GM23248 (cell line): ENCODE data around the gene FAM163B. TPM values are rescaled to one million over a fixed set of nuclear protein-coding genes. Genes with fewer than 3 reads are reported as not detected.

ENCODE experiments used
- DNase-seq: peaks from one replicate; pipeline ENCODE4 v3.0.0-alpha.2; 2015
- H2AFZ ChIP-seq: fragments of 200-600 bp; sonication (generic); 2 replicates; pipeline ENCODE4 v1.6.1; 2016; ENCODE audit warnings: antibody characterized with exemption
- H3F3A ChIP-seq: fragments of 200-600 bp; sonication (generic); 2 replicates; pipeline ENCODE4 v1.6.1; 2016; ENCODE audit warnings: mild to moderate bottlenecking, antibody characterized with exemption, mixed run types; ENCODE audit not compliant: insufficient read depth
- H3K27ac ChIP-seq: fragments of 200-600 bp; sonication (generic); 2 replicates; pipeline ENCODE4 v1.5.1; 2016; ENCODE audit warnings: mild to moderate bottlenecking
- H3K27me3 ChIP-seq: fragments of 200-600 bp; sonication (generic); replicated peaks from 2 replicates; pipeline ENCODE4 v1.6.1; 2016; ENCODE audit warnings: mild to moderate bottlenecking; ENCODE audit not compliant: insufficient read depth
- H3K36me3 ChIP-seq: fragments of 200-600 bp; sonication (generic); 2 replicates; pipeline ENCODE4 v1.6.1; 2016; ENCODE audit warnings: low read depth, mild to moderate bottlenecking
- H3K4me1 ChIP-seq: fragments of 200-600 bp; sonication (generic); 2 replicates; pipeline ENCODE4 v1.6.1; 2016; ENCODE audit warnings: mild to moderate bottlenecking; ENCODE audit not compliant: insufficient read depth
- H3K4me2 ChIP-seq: fragments of 200-600 bp; sonication (generic); one replicate; pipeline ENCODE4 v1.6.1; 2016; ENCODE audit warnings: mild to moderate bottlenecking; ENCODE audit not compliant: unreplicated experiment
- H3K4me3 ChIP-seq: fragments of 200-600 bp; sonication (generic); 2 replicates; pipeline ENCODE4 v1.5.1; 2016; ENCODE audit warnings: mild to moderate bottlenecking
- H3K79me2 ChIP-seq: fragments of 200-600 bp; sonication (generic); 2 replicates; pipeline ENCODE4 v1.6.1; 2016; ENCODE audit warnings: mild to moderate bottlenecking; ENCODE audit not compliant: insufficient read depth
- H3K9ac ChIP-seq: fragments of 200-600 bp; sonication (generic); 2 replicates; pipeline ENCODE4 v1.6.1; 2016; ENCODE audit warnings: mild to moderate bottlenecking
- H3K9me2 ChIP-seq: fragments of 200-600 bp; sonication (generic); 2 replicates; pipeline ENCODE4 v1.6.1; 2016; ENCODE audit warnings: mixed run types, mild to moderate bottlenecking, moderate library complexity; ENCODE audit not compliant: insufficient read depth
- H3K9me3 ChIP-seq: fragments of 200-600 bp; sonication (generic); one replicate; pipeline ENCODE4 v1.6.1; 2017; ENCODE audit warnings: low read depth
- H4K20me1 ChIP-seq: fragments of 200-600 bp; sonication (generic); 2 replicates; pipeline ENCODE4 v1.6.0; 2016; ENCODE audit not compliant: insufficient read depth
- EZH2 ChIP-seq: fragments of 200-600 bp; sonication (generic); IDR thresholded peaks from 2 replicates; pipeline ENCODE4 v1.6.1; 2018; ENCODE audit warnings: antibody characterized with exemption, mild to moderate bottlenecking; ENCODE audit not compliant: insufficient read depth, poor library complexity, severe bottlenecking
- EZH2phosphoT487 ChIP-seq: fragments of 200-600 bp; sonication (generic); IDR thresholded peaks from 2 replicates; pipeline ENCODE4 v1.6.1; 2018; ENCODE audit warnings: antibody characterized with exemption, moderate library complexity, mild to moderate bottlenecking, low read depth; ENCODE audit not compliant: insufficient read depth
- WGBS, 2 experiments: methylation state at CpG; one replicate each; pipeline ENCODE4 v1.1.6; 2015 to 2017; ENCODE audit warnings: low lambda C conversion rate in 2 of 2, low coverage in 1 of 2; ENCODE audit errors: missing lambda C conversion rate in 2 of 2; 5-methylcytosine and 5-hydroxymethylcytosine counted together
- in situ Hi-C: fragments of 300-500 bp; cut with MboI; formaldehyde crosslinking; loops from 2 replicates; pipeline ENCODE4 v1.15.0; 2020
- polyA plus RNA-seq: library from polyadenylated mRNA; unstranded; fragments of >200 nt; fragmentation: Nextera tagmentation; extraction: Ambion mirVana; gene quantifications from 2 replicates; pipeline ENCODE4 v1.2.1, GENCODE V29; 2016
- total RNA-seq: library from RNA; depleted of rRNA; stranded (reverse); fragments of >200 nt; shearing (Covaris generic); gene quantifications from 2 replicates; pipeline ENCODE4 v1.2.3, GENCODE V29; 2014

The FAM163B gene
- total and polyA plus RNA-seq, 2 experiments from 2014 or later: not detected

- Histone ChIP-seq H3K4me2 (no peak overlapping the region), H2AFZ (no peak overlapping the region), H3F3A (no peaks in the 10 kb centered on the region), H3K27me3 (peaks cover 16% of the 10 kb centered on the region; the same call in 1 of the 2 replicates), H3K79me2 (no peaks in the 10 kb centered on the region), H3K36me3 (no peaks in the 10 kb centered on the region), H3K4me1 (peaks cover 3% of the 10 kb centered on the region), H3K4me3 (no peak overlapping the region), H3K9me2 (no peaks in the 10 kb centered on the region), H4K20me1 (no peaks in the 10 kb centered on the region), H3K9me3 (no peaks in the 10 kb centered on the region), H3K27ac (no peak overlapping the region), H3K9ac (no peak overlapping the region)
- in situ Hi-C loops: no loop called here
- TF ChIP-seq EZH2 (no peak), EZH2phosphoT487 (no peak)
- 2 to 6% methylated on average over 14 of the region's 14 CpGs for WGBS, 2 experiments
- DNase-seq: peak; percentile 40
These were observed 45.8 kb downstream of the FAM163B start for GRCh38 chr9:133563291-133563796.

- 55 to 92% methylated on average over 4 to 54 of the region's 54 CpGs for WGBS, 2 experiments
- H3K4me2 ChIP-seq: no peak overlapping the region
These were observed 46.4 kb downstream of the FAM163B start for GRCh38 chr9:133562611-133563290.

GRCh38 chr9:133561976-133562554 is 47.1 kb downstream of the FAM163B start:
- Histone ChIP-seq H2AFZ (no peak overlapping the region), H3K9me3 (no peaks in the 10 kb centered on the region), H3K4me1 (peaks cover 10% of the 10 kb centered on the region), H3K4me3 (no peak overlapping the region), H3K27ac (no peak overlapping the region), H3K79me2 (no peaks in the 10 kb centered on the region), H3F3A (no peaks in the 10 kb centered on the region), H3K36me3 (no peaks in the 10 kb centered on the region), H3K4me2 (no peak overlapping the region), H3K9me2 (no peaks in the 10 kb centered on the region), H4K20me1 (no peaks in the 10 kb centered on the region), H3K9ac (no peak overlapping the region), H3K27me3 (peaks cover 16% of the 10 kb centered on the region; the same call in 1 of the 2 replicates)
- no peak for DNase-seq
- TF ChIP-seq EZH2 (no peak), EZH2phosphoT487 (no peak)
- WGBS, 2 experiments: 88 to 90% methylated on average over 9 to 32 of the region's 32 CpGs
- in situ Hi-C loops: no loop called here

More at GRCh38 chr9:133562611-133563290, 46.4 kb downstream of the FAM163B start:
- H3K9me2 ChIP-seq: no peaks in the 10 kb centered on the region
- H3K4me1 ChIP-seq: peaks cover 9% of the 10 kb centered on the region
- H3K36me3 ChIP-seq: no peaks in the 10 kb centered on the region
- H3K4me3 ChIP-seq: no peak overlapping the region
- H3F3A ChIP-seq: no peaks in the 10 kb centered on the region
- H3K27me3 ChIP-seq: peaks cover 16% of the 10 kb centered on the region; the same call in 1 of the 2 replicates
- no peak overlapping the region for H3K9ac ChIP-seq
- no peaks in the 10 kb centered on the region for H3K9me3 ChIP-seq
- no peak overlapping the region for H3K27ac ChIP-seq
- no peak overlapping the region for H2AFZ ChIP-seq
- no peak for DNase-seq
- H4K20me1 ChIP-seq: no peaks in the 10 kb centered on the region
- no peaks in the 10 kb centered on the region for H3K79me2 ChIP-seq
- in situ Hi-C loops: no loop called here
- no peak for TF ChIP-seq EZH2phosphoT487
- no peak for TF ChIP-seq EZH2

GRCh38 chr9:133560944-133561343 is 48.2 kb downstream of the FAM163B start:
- Histone ChIP-seq H2AFZ (no peak overlapping the region), H3K9ac (no peak overlapping the region), H3K79me2 (no peaks in the 10 kb centered on the region), H3K9me2 (no peaks in the 10 kb centered on the region), H3K4me2 (no peak overlapping the region), H3K27me3 (peaks cover 16% of the 10 kb centered on the region; the same call in 1 of the 2 replicates), H3K36me3 (no peaks in the 10 kb centered on the region), H3K4me1 (peaks cover 10% of the 10 kb centered on the region), H3K9me3 (no peaks in the 10 kb centered on the region), H3F3A (no peaks in the 10 kb centered on the region), H3K27ac (no peak overlapping the region), H4K20me1 (no peaks in the 10 kb centered on the region), H3K4me3 (no peak overlapping the region)
- 91 to 94% methylated on average over 20 to 22 of the region's 22 CpGs for WGBS, 2 experiments
- no peak for DNase-seq
- TF ChIP-seq EZH2 (no peak), EZH2phosphoT487 (no peak)
- in situ Hi-C loops: no loop called here
